Effector memory CD8-positive, alpha-beta T cell (primary cell): ENCODE measurements around the gene ACBD6.
A peak's percentile ranks its signal among the peaks of the same experiment; 100 is the strongest.
"Not testable (repeated sequence)": the region's sequence is repeated elsewhere in the genome, so short reads cannot be mapped to it uniquely, and the experiment has no call there.

ENCODE experiments used
- ATAC-seq: fragments of 150-1000 bp; cut with Tn5 transposase; replicated peaks from 2 replicates; pipeline ENCODE4 v1.10.0; 2021; ENCODE audit warnings: mild to moderate bottlenecking, moderate library complexity
- DNase-seq, 3 experiments: peaks; one replicate each; pipeline ENCODE4 v3.0.0; 2021
- H3K27ac Mint-ChIP-seq, 2 donors: one replicate each; pipeline ENCODE4 v1.8.0; 2022; ENCODE audit warnings: mild to moderate bottlenecking in 2 of 2, mixed read lengths in 2 of 2, moderate library complexity in 2 of 2
- H3K27me3 Mint-ChIP-seq, 2 donors: one replicate each; pipeline ENCODE4 v1.8.0; 2022; ENCODE audit warnings: mixed read lengths in 2 of 2
- H3K36me3 Mint-ChIP-seq: one replicate; pipeline ENCODE4 v1.8.0; 2022; ENCODE audit warnings: mild to moderate bottlenecking, moderate library complexity, mixed read lengths; ENCODE audit not compliant: insufficient read depth
- H3K4me1 Mint-ChIP-seq, 2 donors: one replicate each; pipeline ENCODE4 v1.8.0; 2022; ENCODE audit warnings: low read depth in 2 of 2, mixed read lengths in 2 of 2
- H3K4me3 Mint-ChIP-seq, 2 donors: one replicate each; pipeline ENCODE4 v1.8.0; 2022; ENCODE audit warnings: mild to moderate bottlenecking in 2 of 2, mixed read lengths in 2 of 2, moderate library complexity in 2 of 2
- H3K9me3 Mint-ChIP-seq, 2 donors: one replicate each; pipeline ENCODE4 v1.8.0; 2022; ENCODE audit warnings: mixed read lengths in 2 of 2

The ACBD6 gene

GRCh38 chr1:180497826-180498225 is 4.6 kb downstream of the ACBD6 start:
- H3K4me3 Mint-ChIP-seq: no peak overlapping the region
- no peak for ATAC-seq
- peaks cover 20% of the 10 kb centered on the region for H3K36me3 Mint-ChIP-seq
- H3K9me3 Mint-ChIP-seq: no peaks in the 10 kb centered on the region
- peaks cover 16 to 31% of the 10 kb centered on the region in 2 donors for H3K4me1 Mint-ChIP-seq
- no peak overlapping the region for H3K27ac Mint-ChIP-seq
- no peak for DNase-seq
- H3K27me3 Mint-ChIP-seq: no peaks in the 10 kb centered on the region

DNA sequence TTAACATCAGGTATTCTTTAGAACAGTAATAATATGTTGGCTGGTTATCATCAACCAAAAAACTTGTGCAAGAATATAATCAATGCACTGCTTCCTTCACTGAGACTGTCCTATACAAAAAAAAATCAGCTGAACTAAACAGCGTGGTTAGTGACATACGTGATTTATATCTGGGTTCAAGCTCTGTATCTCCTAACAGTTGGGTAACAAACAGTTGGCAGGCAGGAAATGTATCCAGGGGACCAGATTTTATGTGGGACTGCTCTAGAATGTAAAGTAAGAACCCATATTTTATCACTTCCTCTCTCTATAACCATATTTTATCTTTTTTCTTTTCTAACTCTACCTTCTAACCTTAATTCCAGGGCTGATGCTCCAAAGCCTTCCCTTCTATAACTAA is 8.0 kb downstream of the ACBD6 start:
- H3K4me1 Mint-ChIP-seq: peaks cover 5 to 16% of the 10 kb centered on the region in 2 donors
- DNase-seq: no peak
- H3K4me3 Mint-ChIP-seq: no peak overlapping the region

GRCh38 chr1:180489976-180490375 is 12.4 kb downstream of the ACBD6 start:
- no peak overlapping the region for H3K4me3 Mint-ChIP-seq
- H3K27ac Mint-ChIP-seq: no peak overlapping the region
- no peak for DNase-seq
- peaks cover 28% of the 10 kb centered on the region for H3K36me3 Mint-ChIP-seq
- ATAC-seq: no peak
- H3K4me1 Mint-ChIP-seq: peaks cover 10 to 11% of the 10 kb centered on the region in 2 donors
- H3K9me3 Mint-ChIP-seq: no peaks in the 10 kb centered on the region
- H3K27me3 Mint-ChIP-seq: no peaks in the 10 kb centered on the region

More for the DNA sequence above, 8.0 kb downstream of the ACBD6 start:
- Mint-ChIP-seq H3K27me3 (no peaks in the 10 kb centered on the region), H3K9me3 (no peaks in the 10 kb centered on the region), H3K27ac (peak overlapping the region in 1 of 2 donors; percentile 1), H3K36me3 (peaks cover 27% of the 10 kb centered on the region)
- ATAC-seq: no peak

DNA sequence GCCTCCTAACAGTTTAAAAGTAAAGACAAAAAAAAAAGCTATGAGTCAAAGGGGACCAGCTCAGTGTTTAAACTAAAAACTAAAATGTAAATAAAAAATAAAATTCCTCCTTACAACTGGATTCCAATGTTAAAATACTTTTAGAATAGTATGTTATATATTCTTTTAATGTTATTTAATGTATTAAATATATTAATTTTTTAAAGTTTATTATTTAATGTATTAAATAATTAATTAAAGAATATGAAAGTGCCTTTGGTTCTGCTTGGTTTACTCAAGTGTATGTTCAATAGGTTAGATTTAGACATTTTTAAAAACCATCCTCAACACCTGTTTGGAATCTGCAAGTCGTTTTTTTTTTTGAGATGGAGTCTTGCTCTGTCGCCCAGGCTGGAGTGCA is 13.1 kb downstream of the ACBD6 start:
- ATAC-seq (no peak), DNase-seq (no peak)
- Mint-ChIP-seq H3K4me1 (peaks cover 6 to 8% of the 10 kb centered on the region in 2 donors), H3K27me3 (no peaks in the 10 kb centered on the region), H3K36me3 (peaks cover 27% of the 10 kb centered on the region), H3K9me3 (no peaks in the 10 kb centered on the region), H3K27ac (no peak overlapping the region), H3K4me3 (no peak overlapping the region)

- H3K9me3 Mint-ChIP-seq: no peaks in the 10 kb centered on the region
- H3K4me3 Mint-ChIP-seq: no peak overlapping the region
- H3K27ac Mint-ChIP-seq: no peak overlapping the region
- DNase-seq: no peak
- peaks cover 24% of the 10 kb centered on the region for H3K36me3 Mint-ChIP-seq
- H3K27me3 Mint-ChIP-seq: no peaks in the 10 kb centered on the region
- no peak for ATAC-seq
- peaks cover 8% of the 10 kb centered on the region in 2 donors for H3K4me1 Mint-ChIP-seq
Measured at GRCh38 chr1:180488661-180489060, 13.7 kb downstream of the ACBD6 start.

- H3K27me3 Mint-ChIP-seq: no peaks in the 10 kb centered on the region
- no peak overlapping the region for H3K4me3 Mint-ChIP-seq
- peaks cover 12 to 15% of the 10 kb centered on the region in 2 donors for H3K4me1 Mint-ChIP-seq
- H3K36me3 Mint-ChIP-seq: peaks cover 17% of the 10 kb centered on the region
- no peak for DNase-seq
- H3K27ac Mint-ChIP-seq: no peak overlapping the region
- no peaks in the 10 kb centered on the region for H3K9me3 Mint-ChIP-seq
- no peak for ATAC-seq
Measured at GRCh38 chr1:180486092-180486491, 16.3 kb downstream of the ACBD6 start.

- DNase-seq: no peak
- Mint-ChIP-seq H3K4me3 (no peak overlapping the region), H3K9me3 (no peaks in the 10 kb centered on the region), H3K27me3 (no peaks in the 10 kb centered on the region), H3K4me1 (peaks cover 12 to 15% of the 10 kb centered on the region in 2 donors), H3K27ac (no peak overlapping the region), H3K36me3 (peaks cover 4% of the 10 kb centered on the region)
- no peak for ATAC-seq
Measured at GRCh38 chr1:180484490-180484889, 17.9 kb downstream of the ACBD6 start.

DNA sequence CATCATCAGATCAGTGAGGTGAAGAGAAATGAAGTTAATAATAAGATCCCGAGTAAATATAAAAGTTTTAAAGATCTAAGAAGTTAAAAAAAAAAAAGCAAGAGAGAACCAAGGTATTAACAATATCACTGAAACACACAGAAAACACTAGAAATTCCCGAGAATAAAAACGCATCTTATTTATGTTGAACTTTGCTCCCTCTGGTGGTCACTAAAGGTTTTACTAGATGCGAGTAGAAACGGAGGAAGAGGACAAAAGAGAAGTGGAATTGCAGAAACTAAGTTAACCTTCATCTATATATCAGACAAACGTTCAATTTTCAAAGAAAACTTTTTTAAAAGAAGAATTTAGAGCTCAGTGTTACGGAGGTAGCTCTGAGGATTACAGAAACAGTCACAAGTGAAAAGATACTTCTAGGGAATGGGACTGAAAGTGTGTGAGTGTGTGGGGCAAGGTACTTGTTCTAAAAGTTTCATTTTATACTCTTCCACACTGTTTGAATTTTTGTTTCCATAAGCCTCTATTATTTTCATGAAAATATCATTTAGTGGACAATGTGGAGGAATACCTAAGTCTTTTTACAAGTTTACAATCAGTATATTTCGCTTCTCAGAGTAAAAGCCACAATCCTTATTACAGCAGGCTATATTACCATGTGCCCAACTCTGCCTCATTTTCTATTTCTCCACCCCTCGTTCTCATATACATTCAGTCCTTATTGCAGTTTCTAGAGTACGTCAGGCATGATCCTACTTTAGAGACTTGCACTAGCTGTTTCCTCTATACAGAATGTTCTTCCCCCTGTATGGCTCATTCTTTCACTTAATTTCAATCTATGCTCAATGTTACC is 19.7 kb downstream of the ACBD6 start:
- H3K27ac Mint-ChIP-seq: peak overlapping the region in 1 of 2 donors; percentile 11
- peaks cover 7% of the 10 kb centered on the region for H3K36me3 Mint-ChIP-seq
- no peaks in the 10 kb centered on the region for H3K9me3 Mint-ChIP-seq
- DNase-seq (peak in 2 of 3 experiments; percentile 14 to 21), ATAC-seq (peak; percentile 47)
- no peaks in the 10 kb centered on the region for H3K27me3 Mint-ChIP-seq
- H3K4me3 Mint-ChIP-seq: peak overlapping the region in 1 of 2 donors; percentile 32
- H3K4me1 Mint-ChIP-seq: peaks cover 12 to 15% of the 10 kb centered on the region in 2 donors

DNA sequence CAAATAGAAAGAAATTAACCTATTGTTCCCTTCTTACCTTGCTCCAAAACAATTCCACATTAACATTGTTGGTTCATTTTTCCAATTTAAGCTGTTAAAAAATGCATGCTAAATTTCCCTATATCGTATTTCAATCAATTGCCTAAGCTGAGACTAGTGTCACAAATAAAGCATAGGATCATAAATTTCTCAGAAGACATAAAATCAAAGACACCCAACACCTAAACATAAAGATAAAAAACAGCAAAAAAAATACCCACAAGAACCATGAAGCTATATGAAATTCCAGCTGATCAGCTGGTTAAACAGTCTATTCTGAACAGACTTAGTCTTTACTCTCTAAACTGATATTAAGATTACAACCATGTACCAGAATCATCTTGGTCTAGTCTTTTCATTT is 32.3 kb downstream of the ACBD6 start:
- H3K4me1 Mint-ChIP-seq: peaks cover 23 to 32% of the 10 kb centered on the region in 2 donors
- peaks cover 0 to 2% of the 10 kb centered on the region in 2 donors for H3K9me3 Mint-ChIP-seq
- peak overlapping the region; percentile 7 to 44 for H3K27ac Mint-ChIP-seq
- no peaks in the 10 kb centered on the region for H3K27me3 Mint-ChIP-seq
- ATAC-seq (no peak), DNase-seq (no peak)
- no peak overlapping the region for H3K4me3 Mint-ChIP-seq
- H3K36me3 Mint-ChIP-seq: peaks cover 15% of the 10 kb centered on the region

DNA sequence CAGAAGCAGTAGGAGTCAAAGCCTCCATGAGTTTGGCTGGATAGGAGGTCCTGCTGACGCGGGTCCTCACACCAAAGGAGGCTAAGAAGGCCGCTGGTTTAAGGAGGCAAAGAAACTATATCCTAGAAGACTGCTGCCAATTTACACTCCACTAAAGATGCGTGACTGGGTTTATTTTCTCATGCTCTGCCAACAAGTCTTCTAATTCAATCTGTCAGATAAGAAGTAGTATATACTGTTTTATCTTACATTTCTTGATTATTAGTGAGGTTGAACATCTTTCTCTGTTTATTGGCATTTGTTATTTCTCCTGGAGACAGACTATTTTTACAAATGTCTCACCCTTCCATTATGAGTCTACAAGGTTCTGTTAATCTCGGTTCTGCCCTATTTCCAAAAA is 34.1 kb downstream of the ACBD6 start:
- Mint-ChIP-seq H3K27me3 (no peaks in the 10 kb centered on the region), H3K27ac (peak overlapping the region in 1 of 2 donors; percentile 30), H3K36me3 (peaks cover 8% of the 10 kb centered on the region), H3K4me3 (no peak overlapping the region), H3K9me3 (peaks cover 6 to 13% of the 10 kb centered on the region in 2 donors), H3K4me1 (peaks cover 27 to 33% of the 10 kb centered on the region in 2 donors)
- no peak for ATAC-seq
- DNase-seq: no peak

DNA sequence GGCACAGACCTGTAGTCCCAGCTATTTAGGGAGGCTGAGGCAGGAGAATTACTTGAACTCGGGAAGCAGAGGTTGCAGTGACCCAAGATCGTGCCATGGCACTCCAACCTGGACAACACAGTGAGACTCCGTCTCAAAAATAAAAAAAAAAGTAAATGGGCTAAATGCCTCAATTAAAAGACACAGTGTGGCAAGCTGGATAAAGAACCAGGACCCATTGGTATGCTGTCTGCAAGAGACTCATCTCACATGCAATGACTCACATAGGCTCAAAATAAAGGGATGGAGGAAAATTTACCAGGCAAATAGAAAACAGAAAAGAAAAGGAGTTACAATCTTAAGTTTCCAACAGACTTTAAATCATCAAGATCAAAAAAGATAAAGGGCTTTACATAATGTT is 40.3 kb downstream of the ACBD6 start:
- Mint-ChIP-seq H3K4me3 (no peak overlapping the region), H3K36me3 (peaks cover 4% of the 10 kb centered on the region), H3K9me3 (peaks cover 10 to 25% of the 10 kb centered on the region in 2 donors), H3K4me1 (peaks cover 26 to 30% of the 10 kb centered on the region in 2 donors), H3K27ac (no peak overlapping the region), H3K27me3 (no peaks in the 10 kb centered on the region)
- no peak for DNase-seq
- no peak for ATAC-seq

- peaks cover 10 to 25% of the 10 kb centered on the region in 2 donors for H3K9me3 Mint-ChIP-seq
- H3K27me3 Mint-ChIP-seq, DNase-seq, ATAC-seq, H3K4me3 Mint-ChIP-seq, H3K36me3 Mint-ChIP-seq, H3K27ac Mint-ChIP-seq: not testable (repeated sequence)
- H3K4me1 Mint-ChIP-seq: peaks cover 26 to 32% of the 10 kb centered on the region in 2 donors
Measured at GRCh38 chr1:180461682-180462081, 40.7 kb downstream of the ACBD6 start.

DNA sequence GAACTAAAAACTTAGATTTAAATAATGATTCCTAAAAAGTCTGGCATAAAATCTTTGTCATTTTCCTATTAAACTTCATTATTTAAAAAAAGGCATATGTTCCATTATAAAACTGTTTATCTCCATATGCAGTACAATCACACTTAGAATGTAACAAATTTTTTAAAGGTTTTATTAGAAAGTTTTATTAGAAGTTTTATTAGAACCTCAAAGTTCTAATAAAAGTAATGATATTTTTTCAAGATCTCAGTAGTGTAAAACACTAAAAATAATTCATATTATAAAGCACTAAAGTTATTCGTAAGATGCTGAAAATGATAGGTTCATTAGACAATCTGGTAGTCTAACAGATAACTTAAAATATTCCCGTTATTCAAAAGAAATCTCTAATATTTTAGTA is 43.6 kb downstream of the ACBD6 start:
- Mint-ChIP-seq H3K4me3 (no peak overlapping the region), H3K36me3 (peaks cover 4% of the 10 kb centered on the region), H3K27ac (peak overlapping the region in 1 of 2 donors; percentile 32), H3K27me3 (no peaks in the 10 kb centered on the region), H3K9me3 (peaks cover 9 to 12% of the 10 kb centered on the region in 2 donors), H3K4me1 (peaks cover 14 to 34% of the 10 kb centered on the region in 2 donors)
- DNase-seq (no peak), ATAC-seq (no peak)

- Mint-ChIP-seq H3K4me3 (no peak overlapping the region), H3K27me3 (no peaks in the 10 kb centered on the region), H3K36me3 (peaks cover 4% of the 10 kb centered on the region), H3K9me3 (peaks cover 0 to 4% of the 10 kb centered on the region in 2 donors), H3K27ac (no peak overlapping the region), H3K4me1 (peaks cover 13 to 37% of the 10 kb centered on the region in 2 donors)
- ATAC-seq: no peak
- DNase-seq: no peak
Measured at GRCh38 chr1:180456191-180456590, 46.2 kb downstream of the ACBD6 start.
